Erythroblast (primary cell): ENCODE results near the gene BLACAT1.

Experiments
- GATA1 ChIP-seq: IDR thresholded peaks from 2 replicates; pipeline ENCODE4 v1.6.1; 2011; ENCODE audit warnings: low read depth, mild to moderate bottlenecking, control low read depth, low read length, moderate library complexity
- POLR2A ChIP-seq: IDR thresholded peaks from 2 replicates; pipeline ENCODE4 v1.6.1; 2011; ENCODE audit warnings: mild to moderate bottlenecking, low read length

- no peak for TF ChIP-seq POLR2A
- TF ChIP-seq GATA1: no peak
Observed at GRCh38 chr1:205440121-205440475, 15.7 kb downstream of the BLACAT1 start.
